GM19193 (cell line): ENCODE results near the gene SIVA1.

Experiments
- POLR2A ChIP-seq: IDR thresholded peaks from 4 replicates; pipeline ENCODE4 v1.6.1; 2011; ENCODE audit not compliant: insufficient read depth, insufficient read length; ENCODE audit errors: extremely low read depth

The SIVA1 gene

DNA sequence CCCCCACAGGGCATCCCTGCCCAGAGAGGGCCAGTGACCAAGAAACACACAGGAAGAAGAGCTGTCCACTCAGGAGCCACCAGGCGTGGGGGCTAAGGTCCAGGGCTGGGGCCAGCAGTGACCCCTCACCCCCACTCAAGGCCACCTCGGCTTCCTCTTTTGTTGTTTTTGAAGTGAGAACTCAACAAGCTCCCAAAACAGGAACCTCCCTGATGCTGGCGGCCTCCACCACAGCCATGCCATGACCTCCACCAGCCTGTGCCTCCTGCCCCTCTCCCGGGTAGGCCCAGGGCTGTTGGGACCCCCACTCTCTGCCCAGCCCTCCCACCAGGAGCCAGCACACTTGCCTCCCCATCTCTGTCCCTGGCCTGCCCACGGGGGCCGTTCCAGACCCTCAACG lies 34.8 kb downstream of the SIVA1 start:
- no peak for TF ChIP-seq POLR2A

- no peak for TF ChIP-seq POLR2A
Observed at GRCh38 chr14:104788161-104788818, 35.3 kb downstream of the SIVA1 start.

DNA sequence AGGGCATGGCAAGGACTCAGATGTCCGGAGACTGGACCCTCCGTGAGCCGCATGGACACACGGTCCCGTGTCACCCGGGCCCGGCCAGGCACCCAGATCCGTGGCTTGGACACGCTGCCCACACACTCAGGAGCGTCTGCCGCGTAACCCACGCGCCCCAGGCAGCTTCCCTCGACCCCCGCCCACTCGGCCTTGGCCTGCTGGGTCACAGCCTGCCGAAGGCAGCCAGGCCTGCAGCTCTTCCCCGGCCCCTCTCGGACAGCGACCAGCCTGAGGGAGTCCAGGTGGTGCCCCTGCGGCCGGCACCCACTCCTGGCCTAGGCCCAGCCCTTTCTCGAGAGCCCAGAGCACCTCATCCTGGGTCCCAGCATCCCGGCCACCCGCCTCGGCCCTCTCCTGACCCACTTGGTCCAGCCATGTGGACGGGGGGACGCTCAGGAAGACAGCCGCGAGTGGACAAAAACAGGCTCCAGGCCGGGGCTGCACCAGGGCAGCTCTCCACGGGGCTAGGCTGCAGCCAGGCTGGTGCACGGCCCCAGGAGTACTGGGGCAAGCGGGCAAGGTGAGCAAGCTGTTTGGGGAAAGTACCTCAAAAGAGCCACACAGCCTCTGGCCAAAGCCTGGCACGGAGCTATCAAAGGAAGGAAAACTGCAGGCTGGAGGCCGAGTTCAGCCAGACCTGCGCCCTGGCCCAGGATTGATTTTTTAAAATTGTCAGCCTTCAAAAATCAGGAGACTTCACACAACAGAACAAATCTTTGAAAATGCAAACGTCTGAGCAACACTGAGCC lies 36.1 kb downstream of the SIVA1 start:
- no peak for TF ChIP-seq POLR2A

DNA sequence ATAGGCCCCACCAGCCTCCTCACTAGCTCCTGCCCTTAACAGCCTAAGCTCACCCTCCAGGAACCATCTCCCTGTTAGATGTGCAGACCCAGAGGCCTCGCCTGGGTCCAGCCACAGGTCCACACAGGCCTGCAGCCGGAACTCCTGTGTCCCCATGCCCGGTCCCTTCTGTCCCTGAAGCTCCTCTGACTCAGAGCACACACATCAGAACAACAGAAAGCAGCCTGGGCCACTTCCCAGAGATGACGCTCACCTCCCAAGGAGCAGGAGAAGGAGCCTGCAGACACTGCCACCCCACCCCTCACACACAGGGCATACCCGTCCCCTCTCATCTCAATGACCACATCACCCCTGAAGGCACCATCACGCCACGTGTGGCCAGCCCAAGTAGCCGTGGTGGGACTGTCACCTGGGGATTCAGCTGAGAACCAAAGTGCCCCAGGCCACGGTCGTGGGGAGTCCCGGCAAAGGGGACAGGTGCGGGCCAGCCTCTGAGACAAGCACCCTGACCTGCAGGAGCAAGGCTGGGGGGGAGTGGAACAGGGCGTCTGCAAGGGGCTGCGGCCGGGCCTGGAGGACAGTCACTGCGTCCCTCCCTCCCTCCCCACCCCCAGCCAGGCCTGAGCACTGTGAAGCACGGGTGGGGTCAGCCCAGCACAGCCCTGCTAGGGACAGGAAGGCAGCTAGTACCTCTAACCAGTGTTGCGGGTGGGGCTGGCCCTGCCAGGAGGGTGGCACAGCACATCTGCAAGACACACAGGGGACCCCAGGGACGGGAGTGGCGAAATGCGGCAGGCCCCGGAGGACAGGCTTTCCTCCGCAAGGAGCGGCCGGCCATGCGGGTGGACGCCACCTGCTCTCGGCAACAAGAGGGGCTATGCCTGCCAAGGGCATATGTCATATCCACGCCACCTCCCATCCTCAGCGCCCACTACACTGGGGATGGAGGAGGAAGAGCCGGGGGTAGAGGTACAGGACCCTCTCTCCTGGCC lies 37.1 kb downstream of the SIVA1 start:
- no peak for TF ChIP-seq POLR2A

DNA sequence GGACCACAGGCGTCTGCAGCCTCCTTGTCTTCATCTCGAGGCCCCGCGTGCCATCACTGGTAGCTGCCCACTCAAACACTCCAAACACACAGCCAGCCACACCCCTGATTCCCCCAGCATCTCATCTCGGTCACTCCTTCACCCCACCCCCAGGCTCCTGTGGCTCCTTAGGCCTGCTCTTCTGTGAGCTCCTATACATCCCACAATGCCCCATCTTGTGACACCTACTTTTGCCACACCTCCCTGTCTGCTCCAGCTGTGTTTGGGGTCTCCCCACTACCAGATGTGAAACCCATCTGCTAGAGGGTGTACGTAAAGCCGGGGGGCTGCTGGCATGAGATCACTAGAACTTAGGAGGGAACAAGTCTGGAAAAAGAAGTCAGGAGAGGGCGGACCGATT lies 38.5 kb downstream of the SIVA1 start:
- no peak for TF ChIP-seq POLR2A

- no peak for TF ChIP-seq POLR2A
Observed at GRCh38 chr14:104792101-104792884, 39.3 kb downstream of the SIVA1 start.

DNA sequence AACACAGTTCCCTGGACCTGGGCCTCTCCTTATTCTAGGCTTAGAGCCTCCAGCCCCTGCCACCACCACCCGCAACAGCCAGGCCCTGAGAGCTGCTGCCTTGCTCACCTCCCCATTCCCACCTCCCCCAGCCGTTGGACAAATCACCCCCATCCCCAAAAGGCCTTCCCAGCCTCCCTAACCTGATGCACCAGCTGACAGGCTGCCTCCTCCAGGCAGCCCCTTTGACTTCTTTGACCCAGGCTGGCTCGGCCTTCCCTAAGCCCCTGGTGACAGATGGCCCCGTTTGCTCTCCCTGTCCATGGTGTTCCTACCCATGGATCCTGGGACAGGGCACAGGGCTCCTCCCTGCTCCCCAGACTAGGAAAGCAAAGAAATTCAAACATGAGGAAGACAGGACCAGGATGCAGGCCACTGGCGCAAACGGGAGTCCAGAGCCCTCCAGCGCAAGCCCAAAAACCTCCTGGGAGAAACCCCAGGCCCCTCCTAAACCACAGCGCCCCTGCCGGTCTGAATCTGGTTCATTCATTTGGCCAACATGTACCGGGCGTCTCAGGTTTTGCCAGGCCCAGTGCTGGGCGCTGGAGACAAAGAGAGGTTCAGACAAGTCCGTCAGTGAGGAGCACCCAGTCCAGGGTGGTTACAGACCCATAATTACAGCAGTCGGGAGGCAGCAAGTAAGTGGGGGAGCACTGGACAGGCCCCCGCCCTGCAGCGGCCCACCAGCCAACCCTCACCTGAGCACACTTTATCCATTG lies 40.2 kb downstream of the SIVA1 start:
- no peak for TF ChIP-seq POLR2A

DNA sequence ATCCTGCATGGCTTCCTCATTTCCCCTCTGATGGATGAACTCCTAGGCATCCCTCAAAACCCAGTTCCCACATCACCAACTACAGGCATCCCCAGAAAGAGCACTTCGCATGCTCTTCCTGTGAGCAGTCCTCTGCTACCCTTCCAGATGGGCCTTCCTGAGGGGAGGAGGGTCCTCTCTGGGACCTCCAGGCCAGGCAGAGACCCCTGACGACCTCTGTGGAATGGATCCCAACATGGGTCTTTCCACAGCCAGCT lies 40.7 kb downstream of the SIVA1 start:
- TF ChIP-seq POLR2A: no peak

- TF ChIP-seq POLR2A: no peak
Observed at GRCh38 chr14:104794099-104794498, 41.2 kb downstream of the SIVA1 start.

- TF ChIP-seq POLR2A: no peak
Observed at GRCh38 chr14:104794631-104794992, 41.7 kb downstream of the SIVA1 start.

GRCh38 chr14:104794993-104795780 lies 42.2 kb downstream of the SIVA1 start, which contains the start of gene AKT1:
AKT1 (minus strand) TSS chr14:104795748; CDS start chr14:104792643, 3,105 bp downstream.
- TF ChIP-seq POLR2A: no peak

- TF ChIP-seq POLR2A: peak; percentile 64
Observed at GRCh38 chr14:104795781-104796686, 43.1 kb downstream of the SIVA1 start.
